A549 (cell line): Measurements from ENCODE around the gene TRABD2B. TPM values are rescaled to one million over a fixed set of nuclear protein-coding genes. Genes with fewer than 3 reads are reported as not detected.

Experiments used
- ATAC-seq, 2 experiments: fragments of 200-7000 bp in 1 of 2; fragments of >200 bp in 1 of 2; cut with Nextera tagmentation in 1 of 2; cut with Tn5 transposase in 1 of 2; 3 replicates each; pipeline versions ENCODE4 v1.8.0 to v1.9.1; 2018 to 2020; ENCODE audit warnings: mild to moderate bottlenecking in 1 of 2, moderate library complexity in 1 of 2
- CTCF ChIA-PET: fragments of 300-600 bp; sonication (Branson Sonifier 250); formaldehyde crosslinking; extraction: SDS; loops from one replicate; lab custom pipeline; 2021; ENCODE audit warnings: antibody characterized with exemption, inconsistent platforms; lab: Yijun Ruan, JAX
- POLR2A ChIA-PET: fragments of 350-600 bp; formaldehyde crosslinking; extraction: SDS; loops from one replicate; lab custom pipeline; 2021; ENCODE audit warnings: antibody characterized with exemption, inconsistent platforms; lab: Yijun Ruan, JAX
- DNase-seq, 2 experiments: peaks; one replicate each; pipeline versions ENCODE4 v3.0.0 to v3.0.0-alpha.2; 2011 to 2016; ENCODE audit warnings: low read depth in 1 of 2, low spot score in 1 of 2
- FAIRE-seq: peaks from 2 replicates; lab custom pipeline; 2011; peaks lifted over from hg19 to GRCh38; lab: Jason Lieb, UNC
- H3K27ac ChIP-seq, 2 experiments: fragments of >200 bp; sonication (Bioruptor Twin); formaldehyde crosslinking; 3 replicates each; pipeline ENCODE4 v1.5.1; 2016 to 2017
- H3K4me1 ChIP-seq: fragments of >200 bp; sonication (Bioruptor Twin); formaldehyde crosslinking; 3 replicates; pipeline ENCODE4 v1.6.1; 2016
- H3K4me2 ChIP-seq: fragments of >200 bp; sonication (Bioruptor Twin); formaldehyde crosslinking; 3 replicates; pipeline ENCODE4 v1.6.1; 2016
- H3K4me3 ChIP-seq: fragments of >200 bp; sonication (Bioruptor Twin); formaldehyde crosslinking; 3 replicates; pipeline ENCODE4 v1.5.1; 2016
- H3K9me3 ChIP-seq: fragments of >200 bp; sonication (Bioruptor Twin); formaldehyde crosslinking; 3 replicates; pipeline ENCODE4 v1.6.1; 2016
- BHLHE40 ChIP-seq: IDR thresholded peaks from 2 replicates; pipeline ENCODE4 v1.6.1; 2012; ENCODE audit warnings: low read depth, low read length, inconsistent platforms
- CBX8 ChIP-seq: fragments of 200-600 bp; sonication (generic); IDR thresholded peaks from 2 replicates; pipeline ENCODE4 v1.6.1; 2016
- CEBPB ChIP-seq, 2 experiments: fragments of >200 bp in 1 of 2; sonication (Bioruptor Twin) in 1 of 2; formaldehyde crosslinking in 1 of 2; IDR thresholded peaks; 2 replicates each; pipeline ENCODE4 v1.6.1; 2012 to 2016
- FOSB ChIP-seq: fragments of 250-450 bp; sonication (Bioruptor Pico); IDR thresholded peaks from 2 replicates; pipeline ENCODE4 v1.5.0; 2020; ENCODE audit warnings: mild to moderate bottlenecking, moderate library complexity
- FOSL2 ChIP-seq, 2 experiments: fragments of 450-650 bp in 1 of 2; fragments of >200 bp in 1 of 2; sonication (Bioruptor Twin) in 1 of 2; formaldehyde crosslinking; IDR thresholded peaks; 2 replicates each; pipeline versions ENCODE4 v1.5.0 to v1.6.1; 2016 to 2020; ENCODE audit warnings: mild to moderate bottlenecking in 1 of 2, moderate library complexity in 1 of 2
- FOXS1 ChIP-seq: fragments of 250-450 bp; sonication (Bioruptor Pico); IDR thresholded peaks from 2 replicates; pipeline ENCODE4 v1.5.0; 2020; ENCODE audit warnings: mild to moderate bottlenecking, moderate library complexity
- GATA3 ChIP-seq: IDR thresholded peaks from 2 replicates; pipeline ENCODE4 v1.6.1; 2012; ENCODE audit warnings: borderline replicate concordance
- HES2 ChIP-seq: fragments of >200 bp; sonication (Bioruptor Twin); formaldehyde crosslinking; IDR thresholded peaks from 2 replicates; pipeline ENCODE4 v1.6.1; 2016
- HMGXB4 ChIP-seq: fragments of 250-450 bp; sonication (Bioruptor Pico); IDR thresholded peaks from 2 replicates; pipeline ENCODE4 v1.5.0; 2021; ENCODE audit warnings: mild to moderate bottlenecking, moderate library complexity, borderline replicate concordance
- HOXA7 ChIP-seq: fragments of 250-450 bp; sonication (Bioruptor Pico); IDR thresholded peaks from 2 replicates; pipeline ENCODE4 v1.5.0; 2020; ENCODE audit warnings: mild to moderate bottlenecking, moderate library complexity
- HOXB5 ChIP-seq: fragments of 250-450 bp; sonication (Bioruptor Pico); IDR thresholded peaks from 2 replicates; pipeline ENCODE4 v1.5.0; 2020; ENCODE audit warnings: mild to moderate bottlenecking, moderate library complexity
- JUN ChIP-seq, 2 experiments: fragments of >200 bp; sonication (Bioruptor Twin); formaldehyde crosslinking; IDR thresholded peaks; 2 replicates in 1 of 2; 3 replicates in 1 of 2; pipeline ENCODE4 v1.6.1; 2016 to 2017
- KDM1A ChIP-seq: fragments of 200-600 bp; sonication (generic); IDR thresholded peaks from 2 replicates; pipeline ENCODE4 v1.6.1; 2016; ENCODE audit warnings: low read depth, mild to moderate bottlenecking
- MAX ChIP-seq: IDR thresholded peaks from 2 replicates; pipeline ENCODE4 v1.6.1; 2012
- PBX3 ChIP-seq: IDR thresholded peaks from 2 replicates; pipeline ENCODE4 v1.6.1; 2012
- POLR2A ChIP-seq: IDR thresholded peaks from 2 replicates; pipeline ENCODE4 v1.6.1; 2012; ENCODE audit warnings: mild to moderate bottlenecking, low read length
- RARB ChIP-seq: fragments of 250-450 bp; sonication (Bioruptor Pico); IDR thresholded peaks from 2 replicates; pipeline ENCODE4 v1.8.0; 2021; ENCODE audit warnings: mild to moderate bottlenecking, moderate library complexity
- RFX5 ChIP-seq: fragments of 450-650 bp; IDR thresholded peaks from 2 replicates; pipeline ENCODE4 v1.7.1; 2014; ENCODE audit warnings: antibody characterized with exemption, mild to moderate bottlenecking, moderate library complexity
- SMC3 ChIP-seq: fragments of >200 bp; sonication (Bioruptor Twin); formaldehyde crosslinking; IDR thresholded peaks from 3 replicates; pipeline ENCODE4 v1.6.1; 2018; ENCODE audit warnings: inconsistent platforms
- SREBF2 ChIP-seq: fragments of 450-650 bp; IDR thresholded peaks from 2 replicates; pipeline ENCODE4 v1.6.1; 2014; ENCODE audit warnings: mild to moderate bottlenecking, moderate library complexity
- TFCP2L1 ChIP-seq: fragments of 250-450 bp; sonication (Bioruptor Pico); IDR thresholded peaks from 2 replicates; pipeline ENCODE4 v1.5.0; 2021; ENCODE audit warnings: mild to moderate bottlenecking
- TP53 ChIP-seq: fragments of 250-450 bp; sonication (Bioruptor Pico); IDR thresholded peaks from 2 replicates; pipeline ENCODE4 v1.5.0; 2021; ENCODE audit warnings: mild to moderate bottlenecking, moderate library complexity
- ZSCAN20 ChIP-seq: fragments of 250-450 bp; sonication (Bioruptor Pico); IDR thresholded peaks from 2 replicates; pipeline ENCODE4 v1.8.0; 2022; ENCODE audit warnings: mild to moderate bottlenecking, moderate library complexity
- WGBS: methylation state at CpG from one replicate; pipeline ENCODE4 v1.1.6; 2017; ENCODE audit errors: missing lambda C conversion rate; 5-methylcytosine and 5-hydroxymethylcytosine counted together
- polyA plus RNA-seq, 4 experiments: library from polyadenylated mRNA; depleted of rRNA in 3 of 4; stranded (reverse); fragments of >200 nt; fragmentation: RNase III in 1 of 4; extraction: RNeasy Plus Mini Kit Qiagen cat#74134 plus additional on column Dnase treatment in 1 of 4; gene quantifications; 2 replicates in 3 of 4; 3 replicates in 1 of 4; pipeline ENCODE4 v1.2.3, GENCODE V29; 2011 to 2017
- TF ChIP-seq, protein P1 (sequence below): fragments of 200-600 bp; sonication (generic); IDR thresholded peaks from 2 replicates; pipeline ENCODE4 v1.6.1; 2016; ENCODE audit warnings: antibody characterized with exemption, mild to moderate bottlenecking, moderate library complexity

Gene TRABD2B
- polyA plus RNA-seq, 2 of the 4 experiments (the other 2 are of a cell fraction): 0.04 to 0.21 TPM

DNA sequence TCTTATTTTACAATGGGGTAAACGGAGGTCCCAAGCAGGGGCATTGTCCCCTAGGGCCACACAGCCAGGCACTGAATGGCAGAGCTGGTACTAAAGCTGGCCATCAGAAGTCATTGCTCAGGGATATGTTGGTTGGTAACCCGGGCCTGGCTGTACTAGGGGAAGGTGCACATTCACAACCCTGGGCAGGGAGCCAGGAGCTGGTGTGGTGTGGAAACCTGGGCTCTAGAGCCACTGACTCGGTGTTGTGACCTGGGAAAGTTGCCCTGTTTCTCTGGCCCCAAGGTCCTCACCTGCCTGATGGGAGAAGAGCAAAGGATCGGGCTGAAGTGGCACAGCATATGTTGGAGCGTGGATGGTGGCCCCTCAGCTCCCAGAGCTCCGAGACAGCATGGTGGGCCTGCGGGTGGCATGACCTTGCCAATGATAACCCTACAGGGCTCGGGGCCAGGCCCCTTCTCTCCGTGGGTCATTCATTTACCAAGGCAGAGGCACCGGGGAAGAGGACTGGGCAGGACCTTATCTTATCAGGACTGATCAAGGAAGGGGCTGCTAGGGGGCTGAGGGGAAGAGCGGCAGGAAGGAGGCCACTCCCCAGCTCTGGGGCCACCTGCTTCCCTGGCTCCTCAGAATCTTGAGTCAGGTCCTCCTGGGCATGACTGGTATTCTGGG, 274.1 kb downstream of the TRABD2B start:
- Histone ChIP-seq H3K4me2 (no peak overlapping the region), H3K27ac (no peak overlapping the region), H3K4me3 (no peak overlapping the region), H3K9me3 (no peaks in the 10 kb centered on the region), H3K4me1 (peaks cover 13% of the 10 kb centered on the region; the same call in 2 of the 3 replicates)
- 30% methylated on average over 8 of the region's 11 CpGs for WGBS
- TF ChIP-seq HMGXB4 (CRISPR knock-in tag): no peak
- no peak for TF ChIP-seq HES2
- no peak for TF ChIP-seq HOXB5 (CRISPR knock-in tag)
- no peak for TF ChIP-seq RARB (CRISPR knock-in tag)
- no peak for TF ChIP-seq JUN (IDR thresholded peaks at IDR 0.05)
- no peak for TF ChIP-seq RFX5
- no peak for TF ChIP-seq HOXA7 (CRISPR knock-in tag)
- TF ChIP-seq CBX8: no peak
- no peak for TF ChIP-seq SREBF2
- TF ChIP-seq POLR2A: no peak
- TF ChIP-seq FOSL2 (IDR thresholded peaks at IDR 0.05): no peak
- TF ChIP-seq FOSL2 (CRISPR knock-in tag; IDR thresholded peaks at IDR 0.05): no peak
- no peak for TF ChIP-seq TFCP2L1 (CRISPR knock-in tag)
- TF ChIP-seq, protein P1, sequence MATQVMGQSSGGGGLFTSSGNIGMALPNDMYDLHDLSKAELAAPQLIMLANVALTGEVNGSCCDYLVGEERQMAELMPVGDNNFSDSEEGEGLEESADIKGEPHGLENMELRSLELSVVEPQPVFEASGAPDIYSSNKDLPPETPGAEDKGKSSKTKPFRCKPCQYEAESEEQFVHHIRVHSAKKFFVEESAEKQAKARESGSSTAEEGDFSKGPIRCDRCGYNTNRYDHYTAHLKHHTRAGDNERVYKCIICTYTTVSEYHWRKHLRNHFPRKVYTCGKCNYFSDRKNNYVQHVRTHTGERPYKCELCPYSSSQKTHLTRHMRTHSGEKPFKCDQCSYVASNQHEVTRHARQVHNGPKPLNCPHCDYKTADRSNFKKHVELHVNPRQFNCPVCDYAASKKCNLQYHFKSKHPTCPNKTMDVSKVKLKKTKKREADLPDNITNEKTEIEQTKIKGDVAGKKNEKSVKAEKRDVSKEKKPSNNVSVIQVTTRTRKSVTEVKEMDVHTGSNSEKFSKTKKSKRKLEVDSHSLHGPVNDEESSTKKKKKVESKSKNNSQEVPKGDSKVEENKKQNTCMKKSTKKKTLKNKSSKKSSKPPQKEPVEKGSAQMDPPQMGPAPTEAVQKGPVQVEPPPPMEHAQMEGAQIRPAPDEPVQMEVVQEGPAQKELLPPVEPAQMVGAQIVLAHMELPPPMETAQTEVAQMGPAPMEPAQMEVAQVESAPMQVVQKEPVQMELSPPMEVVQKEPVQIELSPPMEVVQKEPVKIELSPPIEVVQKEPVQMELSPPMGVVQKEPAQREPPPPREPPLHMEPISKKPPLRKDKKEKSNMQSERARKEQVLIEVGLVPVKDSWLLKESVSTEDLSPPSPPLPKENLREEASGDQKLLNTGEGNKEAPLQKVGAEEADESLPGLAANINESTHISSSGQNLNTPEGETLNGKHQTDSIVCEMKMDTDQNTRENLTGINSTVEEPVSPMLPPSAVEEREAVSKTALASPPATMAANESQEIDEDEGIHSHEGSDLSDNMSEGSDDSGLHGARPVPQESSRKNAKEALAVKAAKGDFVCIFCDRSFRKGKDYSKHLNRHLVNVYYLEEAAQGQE: no peak
- no peak for TF ChIP-seq FOXS1 (CRISPR knock-in tag)
- no peak for ATAC-seq
- FAIRE-seq: no peak
- no peak for DNase-seq
- ChIA-PET POLR2A (no interaction called here), CTCF (interaction anchor here (1.4 to 17.4 kb wide), 4 partner anchors 10 to 290 kb away, joined by 3 to 313 read pairs (median 51); partner anchors contain the start of gene FOXD2)

- H3K4me1 ChIP-seq: peaks cover 11% of the 10 kb centered on the region; the same call in 2 of the 3 replicates
- no peak for DNase-seq
- ATAC-seq: no peak
- FAIRE-seq: no peak
- no peak overlapping the region for H3K4me3 ChIP-seq
- no peak overlapping the region for H3K4me2 ChIP-seq
- ChIA-PET CTCF (interaction anchor here (1.0 to 17.4 kb wide), 5 partner anchors 11 to 331 kb away, joined by 3 to 313 read pairs (median 5); partner anchors contain the start of gene FOXD2), POLR2A (no interaction called here)
- 94% methylated on average over 7 of the region's 8 CpGs for WGBS
- no peaks in the 10 kb centered on the region for H3K9me3 ChIP-seq
- no peak for TF ChIP-seq ZSCAN20 (CRISPR knock-in tag)
- no peak for TF ChIP-seq PBX3
- no peak for TF ChIP-seq TP53 (CRISPR knock-in tag)
- no peak for TF ChIP-seq HES2
- no peak for TF ChIP-seq SREBF2
- no peak for TF ChIP-seq POLR2A
- no peak for TF ChIP-seq CEBPB (IDR thresholded peaks at IDR 0.05)
- no peak for TF ChIP-seq KDM1A
- no peak for TF ChIP-seq BHLHE40
- no peak for TF ChIP-seq SMC3
- no peak for TF ChIP-seq TFCP2L1 (CRISPR knock-in tag)
- TF ChIP-seq FOSB: no peak
- TF ChIP-seq MAX: no peak
- TF ChIP-seq CBX8: no peak
- TF ChIP-seq GATA3: no peak
- no peak overlapping the region for H3K27ac ChIP-seq
Measured at GRCh38 chr1:47722101-47722500, 275.1 kb downstream of the TRABD2B start.
